GM23338 (cell line): Measurements from ENCODE around the gene C1QTNF5.

Source experiments
- CREB1 ChIP-seq: fragments of 250-450 bp; sonication (Bioruptor Pico); IDR thresholded peaks from 2 replicates; pipeline ENCODE4 v1.5.0; 2020; ENCODE audit warnings: low read depth, mild to moderate bottlenecking, moderate library complexity
- CTCF ChIP-seq, 2 experiments: fragments of 200-600 bp in 1 of 2; sonication (generic) in 1 of 2; conservative IDR thresholded peaks; 2 replicates each; pipeline versions ENCODE4 v1.5.1 to v1.6.1; 2016 to 2017; ENCODE audit warnings: antibody characterized with exemption in 2 of 2, low read depth in 2 of 2, mild to moderate bottlenecking in 2 of 2, moderate library complexity in 1 of 2
- ETS1 ChIP-seq: IDR thresholded peaks from 2 replicates; pipeline ENCODE4 v1.6.1; 2016; ENCODE audit warnings: antibody characterized with exemption
- EZH2 ChIP-seq: fragments of 200-600 bp; sonication (generic); IDR thresholded peaks from one replicate; pipeline ENCODE4 v1.8.0; 2017; ENCODE audit warnings: antibody characterized with exemption, mild to moderate bottlenecking, low read depth; ENCODE audit not compliant: unreplicated experiment
- EZH2phosphoT487 ChIP-seq: fragments of 200-600 bp; sonication (generic); IDR thresholded peaks from one replicate; pipeline ENCODE4 v1.8.1; 2018; ENCODE audit warnings: antibody characterized with exemption; ENCODE audit not compliant: unreplicated experiment
- JUNB ChIP-seq: IDR thresholded peaks from one replicate; pipeline ENCODE4 v1.6.1; 2016; ENCODE audit warnings: antibody characterized with exemption; ENCODE audit not compliant: unreplicated experiment
- POLR2AphosphoS5 ChIP-seq: IDR thresholded peaks from 2 replicates; pipeline ENCODE4 v1.6.1; 2016; ENCODE audit warnings: antibody characterized with exemption, low read depth
- REST ChIP-seq: IDR thresholded peaks from one replicate; pipeline ENCODE4 v1.6.1; 2018; ENCODE audit warnings: antibody characterized with exemption; ENCODE audit not compliant: unreplicated experiment
- STAT1 ChIP-seq: IDR thresholded peaks from one replicate; pipeline ENCODE4 v1.6.1; 2016; ENCODE audit warnings: antibody characterized with exemption; ENCODE audit not compliant: unreplicated experiment
- ZNF114 ChIP-seq: fragments of 250-450 bp; sonication (Bioruptor Pico); IDR thresholded peaks from 2 replicates; pipeline ENCODE4 v1.5.0; 2020; ENCODE audit warnings: mild to moderate bottlenecking, moderate library complexity

- TF ChIP-seq REST = no peak
- TF ChIP-seq POLR2AphosphoS5 = no peak
- no peak for TF ChIP-seq ZNF114 (CRISPR knock-in tag)
- TF ChIP-seq CTCF (conservative IDR thresholded peaks at IDR 0.05; ENCODE audit: low read depth in 2 of 2) = no peak
- no peak for TF ChIP-seq EZH2phosphoT487
- TF ChIP-seq ETS1 = no peak
- TF ChIP-seq CREB1 (CRISPR knock-in tag) = no peak
- TF ChIP-seq JUNB = no peak
- no peak for TF ChIP-seq EZH2
- TF ChIP-seq STAT1 = no peak
These were observed 34.9 kb upstream of the C1QTNF5 start for GRCh38 chr11:119375337-119376196.
